Omental fat pad (tissue), 4 donors: ENCODE data around the gene FAM171A1. TPM values are rescaled to one million over a fixed set of nuclear protein-coding genes. Genes with fewer than 3 reads are reported as not detected.

Source experiments
- ATAC-seq: fragments of 150-250 bp; one replicate; pipeline ENCODE4 v1.9.1; 2016; ENCODE audit warnings: mild to moderate bottlenecking, moderate library complexity; ENCODE audit not compliant: low FRiP score
- DNase-seq: peaks from one replicate; pipeline ENCODE4 v3.0.0-alpha.2; 2019; ENCODE audit warnings: low spot score
- total RNA-seq, 4 donors: library from RNA; depleted of rRNA; stranded (reverse); fragments of >200 nt; gene quantifications; one replicate each; pipeline ENCODE4 v1.1.0, GENCODE V29; 2016
- TF ChIP-seq, protein P1 (sequence below), 3 donors: fragments of 450-650 bp; IDR thresholded peaks; one replicate each; pipeline ENCODE4 v1.5.1; 2016 to 2017; ENCODE audit warnings: antibody characterized with exemption in 3 of 3, mild to moderate bottlenecking in 3 of 3, moderate library complexity in 2 of 3

FAM171A1 gene
- total RNA-seq, 4 donors from 2014 or later = 7.0 to 17.4 (median 15.2) TPM

DNA sequence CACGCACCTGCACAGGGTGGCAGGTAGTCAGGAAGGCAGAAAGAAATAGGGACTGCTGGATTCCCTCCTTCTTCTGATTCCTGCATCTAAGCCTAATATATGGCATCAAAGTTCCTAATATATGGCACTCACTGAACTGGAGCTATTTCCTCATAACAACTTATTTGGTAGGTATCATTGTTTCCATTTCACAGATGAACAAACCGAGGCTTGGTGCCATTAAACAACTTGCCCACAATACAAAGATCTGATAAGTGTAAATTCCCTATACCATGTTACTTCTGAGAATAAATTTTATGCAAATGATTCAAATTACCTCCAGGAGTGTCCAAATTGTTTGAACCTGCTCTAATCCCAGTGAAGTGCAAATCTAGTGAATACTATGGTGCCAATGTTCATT, 2.1 kb upstream of the FAM171A1 start:
- no peak for DNase-seq
- ATAC-seq = no peak
- TF ChIP-seq, protein P1, sequence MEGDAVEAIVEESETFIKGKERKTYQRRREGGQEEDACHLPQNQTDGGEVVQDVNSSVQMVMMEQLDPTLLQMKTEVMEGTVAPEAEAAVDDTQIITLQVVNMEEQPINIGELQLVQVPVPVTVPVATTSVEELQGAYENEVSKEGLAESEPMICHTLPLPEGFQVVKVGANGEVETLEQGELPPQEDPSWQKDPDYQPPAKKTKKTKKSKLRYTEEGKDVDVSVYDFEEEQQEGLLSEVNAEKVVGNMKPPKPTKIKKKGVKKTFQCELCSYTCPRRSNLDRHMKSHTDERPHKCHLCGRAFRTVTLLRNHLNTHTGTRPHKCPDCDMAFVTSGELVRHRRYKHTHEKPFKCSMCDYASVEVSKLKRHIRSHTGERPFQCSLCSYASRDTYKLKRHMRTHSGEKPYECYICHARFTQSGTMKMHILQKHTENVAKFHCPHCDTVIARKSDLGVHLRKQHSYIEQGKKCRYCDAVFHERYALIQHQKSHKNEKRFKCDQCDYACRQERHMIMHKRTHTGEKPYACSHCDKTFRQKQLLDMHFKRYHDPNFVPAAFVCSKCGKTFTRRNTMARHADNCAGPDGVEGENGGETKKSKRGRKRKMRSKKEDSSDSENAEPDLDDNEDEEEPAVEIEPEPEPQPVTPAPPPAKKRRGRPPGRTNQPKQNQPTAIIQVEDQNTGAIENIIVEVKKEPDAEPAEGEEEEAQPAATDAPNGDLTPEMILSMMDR (IDR thresholded peaks at IDR 0.05) = no peak

DNA sequence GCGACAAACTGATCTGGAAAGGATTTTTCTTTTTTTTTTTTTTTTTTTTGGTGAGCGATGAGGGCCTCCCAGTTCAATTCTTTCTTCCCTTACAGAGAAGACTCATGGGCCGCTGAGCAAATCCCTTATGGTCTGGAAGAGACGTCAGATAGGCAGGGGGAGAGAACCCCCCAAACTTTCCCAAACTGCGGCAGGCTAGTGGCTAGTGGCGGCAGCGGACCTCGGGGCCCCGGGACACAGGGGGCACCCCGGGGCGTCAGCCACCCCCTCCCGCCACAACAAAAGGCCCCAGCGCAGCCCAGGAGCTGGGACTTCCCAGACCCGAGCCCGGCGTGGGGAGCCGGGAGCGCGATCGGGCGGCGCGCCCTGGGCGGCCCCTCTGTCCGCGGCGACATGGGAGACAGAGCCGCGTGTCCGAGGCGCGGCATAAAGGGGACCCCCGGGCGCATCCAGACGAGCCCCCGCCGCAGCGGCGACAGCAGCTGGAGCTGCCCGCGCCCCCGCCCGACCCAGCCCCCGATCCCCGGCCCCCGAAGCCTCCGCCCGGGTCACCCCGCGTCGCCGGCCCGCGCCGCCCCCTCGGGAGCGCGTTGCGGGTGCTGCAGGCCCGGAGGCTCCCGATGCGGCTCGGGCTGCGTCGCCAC, 755 bp downstream of the FAM171A1 start:
- ATAC-seq (no peak), DNase-seq (no peak)
- TF ChIP-seq, protein P1 (IDR thresholded peaks at IDR 0.05) = no peak

DNA sequence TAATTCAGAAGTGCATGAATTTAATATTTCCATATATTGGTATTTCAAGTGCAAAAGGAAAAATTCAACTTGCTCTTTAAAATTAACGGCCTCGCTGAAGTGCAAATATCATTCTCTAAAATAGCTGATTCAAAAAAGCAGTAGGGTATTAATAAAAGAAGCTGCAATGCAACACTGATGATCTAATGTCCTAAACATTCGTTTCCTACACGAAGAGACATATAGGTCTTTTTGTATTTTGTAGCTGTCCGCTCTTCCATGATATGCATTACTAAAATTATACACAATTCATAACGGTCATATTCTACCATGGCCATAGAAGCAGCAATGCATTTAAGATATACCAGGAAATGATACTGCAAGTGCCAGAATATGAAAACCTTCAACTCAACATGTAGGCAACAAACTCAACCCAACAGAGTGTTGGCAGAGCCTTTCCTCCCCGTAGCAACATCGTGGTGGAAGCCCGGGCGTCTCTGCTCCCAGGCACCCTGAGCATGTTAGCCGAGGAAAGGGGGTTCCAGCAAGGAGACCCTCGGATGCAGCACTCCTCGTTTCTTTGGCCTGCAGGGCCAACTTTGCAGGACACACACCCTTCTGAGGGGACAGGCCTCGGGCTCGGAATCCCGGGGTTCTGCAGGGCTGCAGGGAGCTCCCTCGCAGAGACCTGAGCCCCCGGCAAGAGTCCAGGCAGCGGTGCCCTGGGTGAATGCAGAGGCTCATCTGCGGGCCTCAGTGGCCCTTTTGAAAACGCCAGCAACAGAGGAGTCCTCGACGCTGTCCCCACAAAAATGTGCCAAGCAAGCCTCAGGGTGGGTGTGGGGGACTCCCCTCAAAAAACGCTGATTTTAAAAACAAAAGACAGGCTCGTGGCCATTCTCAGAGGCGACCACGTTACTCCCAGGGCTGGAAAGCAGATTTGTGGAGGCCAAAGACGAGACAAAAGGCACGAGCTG, 1.6 kb downstream of the FAM171A1 start:
- DNase-seq (no peak), ATAC-seq (no peak)

DNA sequence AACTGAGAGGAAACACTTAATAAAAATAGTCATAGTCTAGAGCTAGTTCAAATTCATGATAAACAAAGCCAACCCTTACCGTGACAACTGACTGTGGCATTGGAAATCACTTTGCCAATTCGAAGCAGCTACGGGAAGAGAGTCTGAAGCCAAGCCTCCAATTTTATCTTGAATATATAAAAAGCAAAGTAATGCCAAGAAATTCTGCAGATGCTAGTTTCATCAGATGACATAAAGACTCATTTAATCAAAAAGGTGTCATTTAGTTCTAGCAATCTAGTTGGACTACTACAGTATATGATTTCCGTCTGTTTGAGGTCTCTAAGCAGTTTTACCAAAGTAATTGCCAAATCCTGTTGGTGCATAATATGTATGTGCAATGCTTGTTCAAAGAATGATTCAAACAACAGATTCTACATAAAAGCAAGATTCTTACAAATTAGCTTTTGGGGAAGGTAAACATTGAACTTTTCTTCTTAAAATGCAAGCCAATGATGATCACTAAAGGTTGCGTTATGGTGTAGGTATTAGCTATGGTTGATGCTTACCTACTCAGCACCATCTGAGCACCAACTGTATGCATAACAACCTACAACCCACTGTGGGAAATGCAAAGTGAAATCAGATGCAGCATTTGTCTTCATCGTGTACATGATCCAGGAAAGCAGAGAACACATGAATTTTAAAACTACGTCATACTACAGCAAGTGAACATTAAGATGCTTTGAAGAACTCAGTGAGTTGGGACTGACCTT, 2.8 kb downstream of the FAM171A1 start:
- TF ChIP-seq, protein P1 (IDR thresholded peaks at IDR 0.05) = no peak
- ATAC-seq (no peak), DNase-seq (no peak)

More for the DNA sequence above, 1.6 kb downstream of the FAM171A1 start:
- TF ChIP-seq, protein P1 (IDR thresholded peaks at IDR 0.05) = no peak

DNA sequence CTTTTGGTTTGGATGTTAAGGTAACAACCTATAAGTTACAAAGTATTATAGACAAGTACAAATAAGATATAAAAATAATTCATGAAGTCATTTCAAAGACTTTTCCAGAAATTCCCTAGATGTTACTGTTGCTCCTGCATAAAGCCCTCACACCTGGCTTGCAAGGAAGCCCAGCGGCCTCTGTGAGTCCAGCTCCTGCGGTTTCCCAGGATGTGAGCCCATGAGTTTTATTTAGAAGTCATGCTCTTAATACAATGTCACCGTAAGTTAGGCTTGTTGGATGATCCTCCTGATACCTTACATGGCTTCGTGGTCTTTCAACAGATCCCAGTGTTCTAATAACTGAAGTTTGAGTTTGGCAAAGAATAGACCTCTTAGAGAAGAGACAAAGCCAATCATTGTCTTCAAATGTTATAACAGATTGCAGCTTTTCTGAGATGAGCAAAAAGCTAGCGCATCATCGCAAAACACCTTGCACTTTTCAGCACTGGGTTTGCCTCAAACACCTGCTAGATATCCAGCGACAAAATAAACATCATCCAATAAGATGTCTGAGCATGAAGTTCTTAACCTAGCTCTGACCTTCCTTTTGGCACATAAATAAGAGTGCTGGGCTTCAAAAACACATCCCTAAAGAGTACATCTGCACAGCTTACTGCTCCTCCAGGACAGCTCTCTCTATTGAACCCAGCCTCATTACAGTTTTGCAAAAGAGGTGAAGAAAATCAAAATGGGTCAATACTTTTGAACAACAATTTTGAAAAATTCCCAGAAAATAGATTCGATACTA, 3.6 kb downstream of the FAM171A1 start:
- TF ChIP-seq, protein P1 (IDR thresholded peaks at IDR 0.05) = no peak
- DNase-seq = no peak
- ATAC-seq = no peak

DNA sequence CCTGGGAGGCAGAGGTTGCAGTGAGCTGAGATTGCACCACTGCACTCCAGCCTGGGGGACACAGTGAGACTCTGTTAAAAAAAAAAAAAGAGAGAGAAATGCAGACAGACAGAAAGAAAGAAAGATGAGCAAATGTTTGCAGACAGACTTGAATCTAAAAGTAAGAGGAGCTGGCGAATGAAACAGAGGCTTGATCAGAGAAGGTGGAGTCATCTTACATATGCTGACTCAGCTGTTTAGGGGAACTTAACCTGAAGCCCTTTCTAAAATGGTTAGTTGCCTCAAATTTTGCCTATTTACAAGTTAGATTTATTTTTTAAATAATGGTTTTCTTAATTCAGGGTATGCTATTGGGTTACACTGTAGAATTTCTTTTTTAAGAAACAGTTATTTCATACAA, 5.4 kb downstream of the FAM171A1 start:
- ATAC-seq = no peak
- no peak for DNase-seq
- TF ChIP-seq, protein P1 (IDR thresholded peaks at IDR 0.05) = no peak
